HG03575 (cell line): ENCODE data around the gene CFAP46.

ENCODE experiments used
- ATAC-seq: cut with Tn5 transposase; IDR thresholded peaks from one replicate; pipeline ENCODE4 v1.9.1; 2021; ENCODE audit not compliant: unreplicated experiment, insufficient number of reproducible peaks, low FRiP score; ENCODE audit errors: extremely low read depth

CFAP46 gene

GRCh38 chr10:132790934-132791829, 151.2 kb downstream of the CFAP46 start:
- no peak for ATAC-seq

GRCh38 chr10:132790470-132790869, 151.9 kb downstream of the CFAP46 start:
- ATAC-seq = no peak

- ATAC-seq = no peak
Measured at GRCh38 chr10:132789659-132790148, 152.7 kb downstream of the CFAP46 start.

GRCh38 chr10:132788831-132789219, 153.5 kb downstream of the CFAP46 start:
- no peak for ATAC-seq

- no peak for ATAC-seq
Measured at GRCh38 chr10:132788180-132788830, 154.1 kb downstream of the CFAP46 start.

- ATAC-seq = no peak
Measured at GRCh38 chr10:132787495-132788179, 154.7 kb downstream of the CFAP46 start.

- ATAC-seq = no peak
Measured at GRCh38 chr10:132786884-132787494, 155.4 kb downstream of the CFAP46 start.

GRCh38 chr10:132786476-132786883, 155.9 kb downstream of the CFAP46 start:
- ATAC-seq = no peak

GRCh38 chr10:132785723-132786475, 156.5 kb downstream of the CFAP46 start, which contains the start of gene NKX6-2:
Gene NKX6-2, minus strand, starts transcription at chr10:132786147. Its CDS starts 199 bp downstream, at chr10:132785948.
- no peak for ATAC-seq

GRCh38 chr10:132784866-132785722, 157.3 kb downstream of the CFAP46 start:
- no peak for ATAC-seq

GRCh38 chr10:132783940-132784865, 158.2 kb downstream of the CFAP46 start:
- ATAC-seq = no peak

GRCh38 chr10:132783165-132783939, 159.0 kb downstream of the CFAP46 start:
- no peak for ATAC-seq

GRCh38 chr10:132781556-132781955, 160.8 kb downstream of the CFAP46 start:
- no peak for ATAC-seq

- no peak for ATAC-seq
Measured at GRCh38 chr10:132780356-132780755, 162.0 kb downstream of the CFAP46 start.

GRCh38 chr10:132779549-132780294, 162.6 kb downstream of the CFAP46 start:
- no peak for ATAC-seq
